Nephron progenitor cell (in vitro differentiated cells): Measurements from ENCODE around the gene ZNF549.

Source experiments
- DNase-seq: peaks from one replicate; pipeline ENCODE4 v3.0.0; 2021
- H3K27ac Mint-ChIP-seq: 2 replicates; pipeline ENCODE4 v1.8.0; 2021; ENCODE audit warnings: mild to moderate bottlenecking, moderate library complexity, mixed read lengths
- H3K27me3 Mint-ChIP-seq: 2 replicates; pipeline ENCODE4 v1.8.0; 2021; ENCODE audit warnings: mild to moderate bottlenecking, low read depth, mixed read lengths; ENCODE audit not compliant: poor library complexity
- H3K36me3 Mint-ChIP-seq: 2 replicates; pipeline ENCODE4 v1.8.0; 2021; ENCODE audit warnings: low read depth, mixed read lengths
- H3K4me1 Mint-ChIP-seq: 2 replicates; pipeline ENCODE4 v1.8.0; 2021; ENCODE audit warnings: mixed read lengths
- H3K4me3 Mint-ChIP-seq: 2 replicates; pipeline ENCODE4 v1.8.0; 2021; ENCODE audit warnings: mild to moderate bottlenecking, moderate library complexity, mixed read lengths
- H3K9me3 Mint-ChIP-seq: 2 replicates; pipeline ENCODE4 v1.8.0; 2021; ENCODE audit warnings: mild to moderate bottlenecking, moderate library complexity, mixed read lengths
- CTCF ChIP-seq: fragments of 200-600 bp; sonication (generic); IDR thresholded peaks from 2 replicates; pipeline ENCODE4 v1.5.0; 2021; ENCODE audit warnings: antibody characterized with exemption

Gene ZNF549

DNA sequence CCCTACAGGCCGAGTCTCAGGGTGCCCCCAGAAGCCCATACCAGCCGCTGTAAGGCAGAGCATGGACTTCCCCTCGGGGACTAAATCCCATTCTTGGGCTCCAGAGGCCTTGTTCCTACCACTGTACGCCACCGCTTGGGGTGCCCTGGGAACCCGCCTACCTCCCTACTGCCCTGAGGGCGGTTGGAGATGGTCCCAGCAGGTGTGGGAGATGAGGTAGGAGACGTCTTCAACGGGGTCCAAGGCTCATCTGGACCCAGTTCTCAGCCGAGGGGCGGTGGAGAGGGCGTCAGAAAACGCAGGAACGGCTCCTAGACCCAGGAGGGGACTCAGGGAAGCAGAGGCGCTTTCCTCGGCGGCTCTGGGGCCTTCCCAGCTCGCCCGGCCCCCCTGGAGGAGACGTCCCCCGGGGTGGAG lies 56.0 kb downstream of the ZNF549 start:
- Mint-ChIP-seq H3K4me1 (peaks cover 17% of the 10 kb centered on the region), H3K9me3 (peaks cover 98% of the 10 kb centered on the region), H3K4me3 (no peak overlapping the region), H3K27ac (no peak overlapping the region), H3K36me3 (peaks cover 66% of the 10 kb centered on the region), H3K27me3 (peaks cover 44% of the 10 kb centered on the region)
- TF ChIP-seq CTCF = no peak
- DNase-seq = no peak

DNA sequence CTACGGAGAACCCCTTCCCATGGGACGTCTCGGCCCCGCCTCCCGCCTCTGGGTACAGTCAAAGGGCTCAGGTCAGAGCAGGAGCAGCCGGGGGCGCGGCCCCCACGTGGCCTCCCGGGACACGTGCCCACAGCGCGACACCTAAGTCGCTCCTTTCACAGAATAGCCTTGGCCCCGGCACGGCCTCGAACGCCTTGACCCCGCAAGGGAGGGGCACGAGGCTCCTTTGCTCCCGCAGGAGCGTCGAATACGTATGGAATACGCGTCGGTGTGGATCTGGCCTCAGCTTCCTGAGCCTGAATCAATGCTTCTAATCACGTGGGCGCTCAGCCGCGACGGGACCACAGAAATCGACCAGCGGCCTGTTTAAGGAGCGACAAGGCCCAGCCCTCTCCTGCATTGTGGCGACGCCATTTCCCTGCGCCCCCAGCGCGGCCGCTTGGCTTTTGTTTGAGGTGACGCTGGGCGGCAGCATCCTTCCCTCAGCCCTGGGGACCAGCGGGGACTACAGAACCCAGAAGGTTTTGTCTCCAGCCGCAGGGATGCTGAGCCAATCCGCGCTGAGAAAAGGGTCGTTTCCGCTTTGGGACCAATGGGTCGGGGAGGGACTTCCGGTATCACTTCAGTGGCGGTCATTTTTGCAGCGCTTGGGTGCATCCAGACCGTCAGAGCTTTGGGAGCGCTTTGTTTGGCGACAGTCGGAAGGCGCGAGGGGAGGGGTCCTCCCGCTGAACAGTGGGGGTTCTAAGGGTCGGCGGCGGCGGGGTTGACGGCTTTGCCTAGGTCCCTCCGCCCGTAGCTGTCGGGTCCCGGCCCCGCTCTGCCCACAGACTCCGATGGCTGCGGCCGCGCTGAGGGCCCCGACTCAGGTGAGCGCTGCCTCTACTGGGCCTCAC lies 56.6 kb downstream of the ZNF549 start, which contains the start of gene ZIK1:
TSS of gene ZIK1 (plus strand) at position 625 of the 896 bp plus-strand sequence. CDS start at position 837, 212 bp downstream.
- Mint-ChIP-seq H3K4me1 (peaks cover 15% of the 10 kb centered on the region), H3K27ac (peak within 1 kb of the TSS; percentile 79), H3K36me3 (peaks cover 70% of the 10 kb centered on the region), H3K4me3 (peak within 1 kb of the TSS; percentile 95), H3K9me3 (peaks cover 99% of the 10 kb centered on the region), H3K27me3 (peaks cover 45% of the 10 kb centered on the region)
- DNase-seq = peak; percentile 84
- no peak for TF ChIP-seq CTCF

- TF ChIP-seq CTCF = no peak
- DNase-seq = no peak
- peaks cover 27% of the 10 kb centered on the region for H3K27me3 Mint-ChIP-seq
- H3K9me3 Mint-ChIP-seq = peaks cover 99% of the 10 kb centered on the region
- H3K4me3 Mint-ChIP-seq = no peak overlapping the region
- H3K36me3 Mint-ChIP-seq = peaks cover 90% of the 10 kb centered on the region
- no peak overlapping the region for H3K27ac Mint-ChIP-seq
- peaks cover 15% of the 10 kb centered on the region for H3K4me1 Mint-ChIP-seq
These were observed 60.4 kb downstream of the ZNF549 start for GRCh38 chr19:57587529-57587928.

DNA sequence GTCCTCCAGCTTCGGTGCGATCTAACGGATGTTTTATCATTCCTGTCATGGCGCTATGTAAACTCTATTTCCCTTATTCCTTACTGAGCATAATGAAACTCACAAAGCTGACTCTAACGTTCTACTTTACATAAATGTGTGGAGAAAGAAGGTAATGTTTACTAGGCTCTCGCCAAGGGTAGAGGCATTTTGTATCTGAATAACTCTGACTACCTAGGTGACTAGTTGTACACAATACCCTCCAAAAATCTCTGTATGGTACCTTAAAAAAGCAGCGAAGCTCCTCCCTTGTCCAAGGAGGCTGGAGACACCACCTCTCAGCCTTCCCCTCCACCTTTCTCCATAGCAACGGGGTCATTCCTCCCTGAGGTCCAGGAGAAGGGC lies 72.2 kb downstream of the ZNF549 start:
- Mint-ChIP-seq H3K4me3 (peak overlapping the region; percentile 88), H3K4me1 (peaks cover 20% of the 10 kb centered on the region), H3K27ac (no peak overlapping the region), H3K9me3 (peaks cover 83% of the 10 kb centered on the region), H3K36me3 (peaks cover 51% of the 10 kb centered on the region), H3K27me3 (peaks cover 13% of the 10 kb centered on the region)
- DNase-seq = no peak
- TF ChIP-seq CTCF = no peak

GRCh38 chr19:57599761-57600383 lies 72.7 kb downstream of the ZNF549 start, which contains the start of gene ZNF530:
ZNF530 (plus strand) TSS chr19:57599885; CDS start chr19:57604346, 4,461 bp downstream.
- no peak for TF ChIP-seq CTCF
- H3K4me1 Mint-ChIP-seq = peaks cover 20% of the 10 kb centered on the region
- DNase-seq = peak; percentile 82
- peaks cover 83% of the 10 kb centered on the region for H3K9me3 Mint-ChIP-seq
- peak within 1 kb of the TSS; percentile 88 for H3K4me3 Mint-ChIP-seq
- no peak within 1 kb of the TSS for H3K27ac Mint-ChIP-seq
- peaks cover 53% of the 10 kb centered on the region for H3K36me3 Mint-ChIP-seq
- H3K27me3 Mint-ChIP-seq = peaks cover 13% of the 10 kb centered on the region
